GM12878 (cell line): ENCODE data around the gene ZNF608.

ENCODE experiments used
- ATF7 ChIP-seq: fragments of 450-650 bp; IDR thresholded peaks from 2 replicates; pipeline ENCODE4 v1.6.1; 2016; ENCODE audit warnings: low read depth, mild to moderate bottlenecking
- CBX5 ChIP-seq: sonication (generic); IDR thresholded peaks from 2 replicates; pipeline ENCODE4 v1.6.1; 2016; ENCODE audit warnings: low read depth, moderate library complexity, mild to moderate bottlenecking, inconsistent platforms
- CEBPB ChIP-seq, 2 experiments: fragments of 150-350 bp in 1 of 2; IDR thresholded peaks; 2 replicates each; pipeline ENCODE4 v1.6.1; 2012 to 2014; ENCODE audit warnings: low read depth in 2 of 2, low read length in 2 of 2, borderline replicate concordance in 1 of 2, inconsistent platforms in 1 of 2
- CTCF ChIP-seq, 3 experiments: IDR thresholded peaks in 2 of 3; conservative IDR thresholded peaks in 1 of 3; 2 replicates each; pipeline ENCODE4 v1.5.1; 2011; ENCODE audit warnings: low read depth in 3 of 3, low read length in 3 of 3, mild to moderate bottlenecking in 3 of 3, control low read depth in 2 of 3, moderate library complexity in 2 of 3, inconsistent platforms in 1 of 3, mixed read lengths in 1 of 3; ENCODE audit not compliant: control insufficient read depth in 2 of 3, insufficient read depth in 1 of 3; ENCODE audit errors: extremely low read depth in 1 of 3
- MEF2B ChIP-seq: fragments of 450-650 bp; IDR thresholded peaks from 2 replicates; pipeline ENCODE4 v1.6.1; 2018; ENCODE audit warnings: mild to moderate bottlenecking, moderate library complexity; ENCODE audit not compliant: partially characterized antibody, poor library complexity, severe bottlenecking
- NR2C2 ChIP-seq: IDR thresholded peaks from 2 replicates; pipeline ENCODE4 v1.6.1; 2011; ENCODE audit warnings: borderline replicate concordance, low read depth; ENCODE audit not compliant: control insufficient read depth, insufficient read length
- POLR2A ChIP-seq: IDR thresholded peaks from 2 replicates; pipeline ENCODE4 v1.6.1; 2011; ENCODE audit warnings: low read depth, mild to moderate bottlenecking, low read length
- RCOR1 ChIP-seq: conservative IDR thresholded peaks from 2 replicates; pipeline ENCODE4 v1.6.1; 2012; ENCODE audit warnings: low read depth, low read length, improper control_type of control experiment
- RFX5 ChIP-seq: IDR thresholded peaks from 2 replicates; pipeline ENCODE4 v1.6.1; 2011; ENCODE audit warnings: low read depth, low read length, improper control_type of control experiment
- YY1 ChIP-seq: IDR thresholded peaks from 2 replicates; pipeline ENCODE4 v1.6.1; 2011; ENCODE audit warnings: low read depth, mild to moderate bottlenecking, low read length
- ZZZ3 ChIP-seq: IDR thresholded peaks from 2 replicates; pipeline ENCODE4 v1.6.1; 2011; ENCODE audit warnings: low read depth; ENCODE audit not compliant: control insufficient read depth, insufficient read length
- TF ChIP-seq, protein P1 (sequence below): IDR thresholded peaks from 2 replicates; pipeline ENCODE4 v1.6.1; 2012; ENCODE audit warnings: mild to moderate bottlenecking, low read depth, low read length

GRCh38 chr5:124733329-124733650 is 13.1 kb downstream of the ZNF608 start:
- no peak for TF ChIP-seq MEF2B
- TF ChIP-seq NR2C2, result no peak
- TF ChIP-seq POLR2A, result no peak
- TF ChIP-seq YY1, result no peak
- TF ChIP-seq CTCF (IDR thresholded peaks at IDR 0.05 in 2 of 3, conservative IDR thresholded peaks at IDR 0.05 in 1 of 3; ENCODE audit: control insufficient read depth in 2 of 3, extremely low read depth in 1 of 3, insufficient read depth in 1 of 3, low read depth in 3 of 3, low read length in 3 of 3), result no peak
- no peak for TF ChIP-seq ZZZ3
- TF ChIP-seq, protein P1, sequence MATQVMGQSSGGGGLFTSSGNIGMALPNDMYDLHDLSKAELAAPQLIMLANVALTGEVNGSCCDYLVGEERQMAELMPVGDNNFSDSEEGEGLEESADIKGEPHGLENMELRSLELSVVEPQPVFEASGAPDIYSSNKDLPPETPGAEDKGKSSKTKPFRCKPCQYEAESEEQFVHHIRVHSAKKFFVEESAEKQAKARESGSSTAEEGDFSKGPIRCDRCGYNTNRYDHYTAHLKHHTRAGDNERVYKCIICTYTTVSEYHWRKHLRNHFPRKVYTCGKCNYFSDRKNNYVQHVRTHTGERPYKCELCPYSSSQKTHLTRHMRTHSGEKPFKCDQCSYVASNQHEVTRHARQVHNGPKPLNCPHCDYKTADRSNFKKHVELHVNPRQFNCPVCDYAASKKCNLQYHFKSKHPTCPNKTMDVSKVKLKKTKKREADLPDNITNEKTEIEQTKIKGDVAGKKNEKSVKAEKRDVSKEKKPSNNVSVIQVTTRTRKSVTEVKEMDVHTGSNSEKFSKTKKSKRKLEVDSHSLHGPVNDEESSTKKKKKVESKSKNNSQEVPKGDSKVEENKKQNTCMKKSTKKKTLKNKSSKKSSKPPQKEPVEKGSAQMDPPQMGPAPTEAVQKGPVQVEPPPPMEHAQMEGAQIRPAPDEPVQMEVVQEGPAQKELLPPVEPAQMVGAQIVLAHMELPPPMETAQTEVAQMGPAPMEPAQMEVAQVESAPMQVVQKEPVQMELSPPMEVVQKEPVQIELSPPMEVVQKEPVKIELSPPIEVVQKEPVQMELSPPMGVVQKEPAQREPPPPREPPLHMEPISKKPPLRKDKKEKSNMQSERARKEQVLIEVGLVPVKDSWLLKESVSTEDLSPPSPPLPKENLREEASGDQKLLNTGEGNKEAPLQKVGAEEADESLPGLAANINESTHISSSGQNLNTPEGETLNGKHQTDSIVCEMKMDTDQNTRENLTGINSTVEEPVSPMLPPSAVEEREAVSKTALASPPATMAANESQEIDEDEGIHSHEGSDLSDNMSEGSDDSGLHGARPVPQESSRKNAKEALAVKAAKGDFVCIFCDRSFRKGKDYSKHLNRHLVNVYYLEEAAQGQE, result no peak
- no peak for TF ChIP-seq CBX5
- no peak for TF ChIP-seq CEBPB (IDR thresholded peaks at IDR 0.05; ENCODE audit: borderline replicate concordance in 1 of 2, low read depth in 2 of 2, low read length in 2 of 2)
- no peak for TF ChIP-seq RCOR1
- no peak for TF ChIP-seq RFX5
- no peak for TF ChIP-seq ATF7
